ENCODE data around the gene HERC2. TPM values are rescaled to one million over a fixed set of nuclear protein-coding genes. Genes with fewer than 3 reads are reported as not detected.
A peak's percentile ranks its signal among the peaks of the same experiment; 100 is the strongest.
"Not testable (repeated sequence)": the region's sequence is repeated elsewhere in the genome, so short reads cannot be mapped to it uniquely, and the experiment has no call there.

The HERC2 gene
- total RNA-seq, 3 donors from 2014 or later (not counting 1 experiment from before 2014, with no cell fraction given) = 54.2 to 64.0 (median 63.9) TPM

DNA sequence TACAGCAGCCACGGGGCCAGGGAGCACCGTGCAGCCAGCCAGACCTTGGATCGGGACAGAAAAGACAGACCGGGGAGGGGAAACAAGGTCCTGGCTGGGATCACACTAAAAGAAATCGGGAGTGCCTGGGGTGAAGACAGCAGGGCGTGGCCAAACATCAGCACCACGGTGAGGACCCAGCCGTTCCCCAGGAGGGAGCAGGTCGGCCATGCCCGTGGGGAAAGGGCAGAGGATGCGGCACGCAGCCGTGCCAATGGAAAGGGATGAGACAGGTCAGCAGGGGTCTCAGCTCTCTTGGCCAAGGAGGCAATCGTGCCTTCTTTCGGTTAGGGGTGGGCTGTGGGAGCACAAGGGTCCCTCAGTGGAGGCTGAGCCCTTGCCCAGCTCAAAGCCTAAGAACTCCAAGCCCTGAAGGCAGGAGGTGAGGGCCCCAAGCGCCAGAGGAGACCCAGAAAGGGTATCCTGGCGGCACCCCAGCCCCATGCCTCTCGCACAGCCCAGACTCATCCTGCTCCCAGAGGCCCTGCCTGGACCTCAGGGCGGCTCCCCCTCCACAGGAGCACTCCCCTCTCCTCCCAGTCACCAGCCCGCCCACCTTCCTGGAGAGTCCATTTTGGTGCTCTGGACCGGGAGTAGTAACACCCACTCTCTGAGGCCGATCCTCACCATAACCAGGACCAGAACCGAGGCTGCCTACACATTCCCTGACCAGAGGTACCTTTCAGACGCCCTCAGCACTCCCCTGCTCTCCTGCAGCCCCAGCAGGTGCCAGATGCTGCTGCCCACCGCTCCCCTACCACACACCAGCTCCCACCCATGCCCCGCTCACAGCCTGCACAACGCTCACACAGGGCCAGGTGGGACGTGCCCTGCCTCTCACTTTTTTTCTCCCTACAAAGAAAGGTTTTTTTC, 199.7 kb downstream of the HERC2 start:
- H3K27me3 ChIP-seq (ENCODE audit: control insufficient read depth, insufficient read depth, low read length) = no peaks in the 10 kb centered on the region
- H3K36me3 ChIP-seq (ENCODE audit: control insufficient read depth, insufficient read depth, low read length) = peaks cover 25% of the 10 kb centered on the region
- ATAC-seq = no peak
- no peak overlapping the region for H3K4me3 ChIP-seq (ENCODE audit: low read length)
- Mint-ChIP-seq H3K9me3 (no peaks in the 10 kb centered on the region), H3K4me1 (peaks cover 10 to 17% of the 10 kb centered on the region in 2 donors), H3K27ac (peak overlapping the region in 1 of 2 donors; percentile 62), H3K36me3 (peaks cover 11% of the 10 kb centered on the region), H3K27me3 (ENCODE audit: low read depth in 2 of 2) (no peaks in the 10 kb centered on the region), H3K4me3 (no peak overlapping the region)
- 89% methylated on average over 28 of the region's 28 CpGs for WGBS (ENCODE audit: insufficient coverage)
- TF ChIP-seq, protein P1, sequence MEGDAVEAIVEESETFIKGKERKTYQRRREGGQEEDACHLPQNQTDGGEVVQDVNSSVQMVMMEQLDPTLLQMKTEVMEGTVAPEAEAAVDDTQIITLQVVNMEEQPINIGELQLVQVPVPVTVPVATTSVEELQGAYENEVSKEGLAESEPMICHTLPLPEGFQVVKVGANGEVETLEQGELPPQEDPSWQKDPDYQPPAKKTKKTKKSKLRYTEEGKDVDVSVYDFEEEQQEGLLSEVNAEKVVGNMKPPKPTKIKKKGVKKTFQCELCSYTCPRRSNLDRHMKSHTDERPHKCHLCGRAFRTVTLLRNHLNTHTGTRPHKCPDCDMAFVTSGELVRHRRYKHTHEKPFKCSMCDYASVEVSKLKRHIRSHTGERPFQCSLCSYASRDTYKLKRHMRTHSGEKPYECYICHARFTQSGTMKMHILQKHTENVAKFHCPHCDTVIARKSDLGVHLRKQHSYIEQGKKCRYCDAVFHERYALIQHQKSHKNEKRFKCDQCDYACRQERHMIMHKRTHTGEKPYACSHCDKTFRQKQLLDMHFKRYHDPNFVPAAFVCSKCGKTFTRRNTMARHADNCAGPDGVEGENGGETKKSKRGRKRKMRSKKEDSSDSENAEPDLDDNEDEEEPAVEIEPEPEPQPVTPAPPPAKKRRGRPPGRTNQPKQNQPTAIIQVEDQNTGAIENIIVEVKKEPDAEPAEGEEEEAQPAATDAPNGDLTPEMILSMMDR (IDR thresholded peaks at IDR 0.05) = no peak
- no peaks in the 10 kb centered on the region for H3K4me1 ChIP-seq (ENCODE audit: control insufficient read depth, insufficient read depth, low read length)
- DNase-seq = no peak
- H3K9me3 ChIP-seq (ENCODE audit: control insufficient read depth, insufficient read depth, low read length) = no peaks in the 10 kb centered on the region
- no peak overlapping the region for H3K27ac ChIP-seq (ENCODE audit: low read length)
- intact Hi-C loops (cut with micrococcal nuclease) = no loop called here

DNA sequence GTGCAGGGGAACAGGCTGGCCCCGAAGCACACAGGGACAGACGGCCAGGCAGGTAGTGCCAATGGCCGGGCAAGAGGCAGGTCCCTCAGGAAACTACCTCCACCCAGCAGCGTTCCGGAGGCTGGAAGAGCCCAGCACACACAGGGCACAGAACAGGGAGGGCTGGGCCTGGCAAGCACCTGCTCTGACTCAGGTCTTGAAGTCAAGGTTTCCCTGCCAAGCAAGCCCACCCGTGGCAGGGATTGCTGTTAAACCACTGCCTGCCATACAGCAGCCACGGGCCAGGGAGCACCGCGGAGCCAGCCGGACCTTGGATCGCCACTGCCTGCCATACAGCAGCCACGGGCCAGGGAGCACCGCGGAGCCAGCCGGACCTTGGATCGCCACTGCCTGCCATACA, 200.4 kb downstream of the HERC2 start:
- H3K27ac Mint-ChIP-seq; H3K9me3 ChIP-seq (ENCODE audit: control insufficient read depth, insufficient read depth, low read length); H3K4me3 ChIP-seq (ENCODE audit: low read length); H3K27ac ChIP-seq (ENCODE audit: low read length); H3K4me1 ChIP-seq (ENCODE audit: control insufficient read depth, insufficient read depth, low read length); H3K27me3 Mint-ChIP-seq (ENCODE audit: low read depth in 2 of 2); H3K4me3 Mint-ChIP-seq; intact Hi-C loops (cut with micrococcal nuclease); H3K9me3 Mint-ChIP-seq; DNase-seq; H3K27me3 ChIP-seq (ENCODE audit: control insufficient read depth, insufficient read depth, low read length); ATAC-seq: not testable (repeated sequence)
- H3K36me3 ChIP-seq (ENCODE audit: control insufficient read depth, insufficient read depth, low read length) = peaks cover 32% of the 10 kb centered on the region
- WGBS (ENCODE audit: insufficient coverage) = 98% methylated on average over 7 of the region's 16 CpGs
- Mint-ChIP-seq H3K4me1 (peaks cover 10 to 17% of the 10 kb centered on the region in 2 donors), H3K36me3 (peaks cover 11% of the 10 kb centered on the region)

DNA sequence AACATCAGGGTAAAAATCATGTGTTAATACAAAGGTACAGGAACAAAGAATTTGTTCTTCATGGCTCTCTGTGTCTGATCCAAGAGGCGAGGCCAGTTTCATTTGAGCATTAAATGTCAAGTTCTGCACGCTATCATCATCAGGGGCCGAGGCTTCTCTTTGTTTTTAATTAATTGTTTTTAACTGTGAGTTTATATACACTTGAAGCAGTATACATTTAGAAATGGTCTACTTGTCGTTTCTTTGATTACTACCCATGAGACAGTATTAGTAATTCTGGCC, 201.7 kb downstream of the HERC2 start:
- Histone ChIP-seq H3K36me3 (ENCODE audit: control insufficient read depth, insufficient read depth, low read length) (peaks cover 38% of the 10 kb centered on the region), H3K4me3 (ENCODE audit: low read length) (no peak overlapping the region), H3K4me1 (ENCODE audit: control insufficient read depth, insufficient read depth, low read length) (no peaks in the 10 kb centered on the region), H3K9me3 (ENCODE audit: control insufficient read depth, insufficient read depth, low read length) (no peaks in the 10 kb centered on the region), H3K27ac (ENCODE audit: low read length) (no peak overlapping the region), H3K27me3 (ENCODE audit: control insufficient read depth, insufficient read depth, low read length) (no peaks in the 10 kb centered on the region)
- no peak overlapping the region for H3K27ac Mint-ChIP-seq
- no peaks in the 10 kb centered on the region for H3K9me3 Mint-ChIP-seq
- TF ChIP-seq, protein P1 (IDR thresholded peaks at IDR 0.05) = no peak
- peaks cover 11% of the 10 kb centered on the region for H3K36me3 Mint-ChIP-seq
- no peaks in the 10 kb centered on the region for H3K27me3 Mint-ChIP-seq (ENCODE audit: low read depth in 2 of 2)
- H3K4me1 Mint-ChIP-seq = peaks cover 10 to 16% of the 10 kb centered on the region in 2 donors
- no peak for DNase-seq
- WGBS (ENCODE audit: insufficient coverage) = 98% methylated on average over 4 of the region's 4 CpGs
- no peak for ATAC-seq
- intact Hi-C loops (cut with micrococcal nuclease) = no loop called here
- H3K4me3 Mint-ChIP-seq = no peak overlapping the region

DNA sequence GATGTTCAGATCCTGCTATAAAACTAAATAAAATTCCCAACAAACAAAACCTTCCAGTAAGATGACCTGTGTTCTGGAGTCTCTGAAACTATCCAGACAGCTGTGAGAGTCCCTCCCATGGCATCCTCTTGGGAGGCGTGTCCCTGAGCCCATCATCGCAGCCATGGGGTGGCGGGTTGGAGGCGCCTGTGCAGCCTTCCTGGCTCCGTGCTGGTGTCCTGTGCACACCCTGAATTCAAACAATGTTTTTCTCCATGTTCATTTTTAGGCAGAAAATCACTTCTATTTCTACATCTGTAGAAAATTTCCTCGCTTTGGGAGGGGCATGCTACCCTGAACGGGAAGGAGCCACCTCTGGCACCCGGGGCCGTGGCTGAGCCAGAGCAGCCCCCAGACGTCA, 203.4 kb downstream of the HERC2 start:
- intact Hi-C loops (cut with micrococcal nuclease) = no loop called here
- no peak overlapping the region for H3K27ac ChIP-seq (ENCODE audit: low read length)
- no peaks in the 10 kb centered on the region for H3K4me1 ChIP-seq (ENCODE audit: control insufficient read depth, insufficient read depth, low read length)
- TF ChIP-seq, protein P1 (IDR thresholded peaks at IDR 0.05) = no peak
- Mint-ChIP-seq H3K9me3 (no peaks in the 10 kb centered on the region), H3K27me3 (ENCODE audit: low read depth in 2 of 2) (no peaks in the 10 kb centered on the region), H3K27ac (no peak overlapping the region), H3K36me3 (peaks cover 7% of the 10 kb centered on the region), H3K4me1 (peaks cover 7 to 13% of the 10 kb centered on the region in 2 donors), H3K4me3 (no peak overlapping the region)
- WGBS (ENCODE audit: insufficient coverage) = 97% methylated on average over 10 of the region's 10 CpGs
- H3K36me3 ChIP-seq (ENCODE audit: control insufficient read depth, insufficient read depth, low read length) = peaks cover 48% of the 10 kb centered on the region
- H3K4me3 ChIP-seq (ENCODE audit: low read length) = no peak overlapping the region
- DNase-seq (no peak), ATAC-seq (no peak)
- H3K27me3 ChIP-seq (ENCODE audit: control insufficient read depth, insufficient read depth, low read length) = no peaks in the 10 kb centered on the region
- H3K9me3 ChIP-seq (ENCODE audit: control insufficient read depth, insufficient read depth, low read length) = no peaks in the 10 kb centered on the region
